BJ (cell line): ENCODE measurements around the gene MED23. TPM values are rescaled to one million over a fixed set of nuclear protein-coding genes. Genes with fewer than 3 reads are reported as not detected.

Experiments
- CTCF ChIA-PET: fragments of 350-600 bp; formaldehyde crosslinking; extraction: SDS; loops from one replicate; lab custom pipeline; 2021; ENCODE audit warnings: antibody characterized with exemption, inconsistent platforms; lab: Yijun Ruan, JAX
- POLR2A ChIA-PET: fragments of 300-600 bp; sonication (Branson Sonifier 250); formaldehyde crosslinking; extraction: SDS; loops from one replicate; lab custom pipeline; 2021; ENCODE audit warnings: antibody characterized with exemption; lab: Charles Lee
- DNase-seq: peaks from one replicate; pipeline ENCODE4 v3.0.0-alpha.2; 2011; ENCODE audit warnings: low read depth
- H3K27me3 ChIP-seq: 2 replicates; pipeline ENCODE4 v1.6.0; 2011; ENCODE audit warnings: low read length; ENCODE audit not compliant: control insufficient read depth, insufficient read depth
- H3K36me3 ChIP-seq: 2 replicates; pipeline ENCODE4 v1.5.1; 2011; ENCODE audit warnings: low read length; ENCODE audit not compliant: control insufficient read depth, insufficient read depth
- H3K4me3 ChIP-seq: 2 replicates; pipeline ENCODE4 v1.5.1; 2011; ENCODE audit warnings: low read depth, mild to moderate bottlenecking, control low read depth, low read length
- CTCF ChIP-seq: IDR thresholded peaks from 2 replicates; pipeline ENCODE4 v1.5.1; 2011; ENCODE audit warnings: low read depth, mild to moderate bottlenecking, control low read depth, inconsistent platforms, low read length, moderate library complexity; ENCODE audit not compliant: insufficient read depth
- polyA plus RNA-seq: library from polyadenylated mRNA; depleted of rRNA; stranded (reverse); fragments of >200 nt; gene quantifications from 2 replicates; pipeline ENCODE4 v1.2.3, GENCODE V29; 2011

Gene MED23
- polyA plus RNA-seq, 1 experiment: 16.5 TPM

- DNase-seq: no peak
- no peak for TF ChIP-seq CTCF
- H3K36me3 ChIP-seq: no peaks in the 10 kb centered on the region
- ChIA-PET POLR2A (no interaction called here), CTCF (no interaction called here)
- no peaks in the 10 kb centered on the region for H3K27me3 ChIP-seq
- H3K4me3 ChIP-seq: no peak overlapping the region
These were observed 14.5 kb upstream of the MED23 start for GRCh38 chr6:131642565-131642964.

- no peak for DNase-seq
- no peaks in the 10 kb centered on the region for H3K27me3 ChIP-seq
- H3K4me3 ChIP-seq: no peak overlapping the region
- ChIA-PET CTCF (no interaction called here), POLR2A (no interaction called here)
- TF ChIP-seq CTCF: no peak
- H3K36me3 ChIP-seq: no peaks in the 10 kb centered on the region
These were observed 13.5 kb upstream of the MED23 start for GRCh38 chr6:131641554-131641953.

GRCh38 chr6:131640576-131640975 lies 12.5 kb upstream of the MED23 start:
- DNase-seq: no peak
- CTCF ChIA-PET: interaction anchor here (0.7 to 2.9 kb wide), 3 partner anchors 9 to 12 kb away, joined by 3 to 39 read pairs (median 3); partner anchors contain the start of gene MED23
- TF ChIP-seq CTCF: no peak
- peaks cover 1% of the 10 kb centered on the region; the same call in 1 of the 2 replicates for H3K27me3 ChIP-seq
- no peaks in the 10 kb centered on the region for H3K36me3 ChIP-seq
- H3K4me3 ChIP-seq: no peak overlapping the region
- POLR2A ChIA-PET: no interaction called here

- POLR2A ChIA-PET: no interaction called here
- Histone ChIP-seq H3K4me3 (no peak overlapping the region), H3K27me3 (peaks cover 1% of the 10 kb centered on the region; the same call in 1 of the 2 replicates), H3K36me3 (no peaks in the 10 kb centered on the region)
- no peak for DNase-seq
- no peak for TF ChIP-seq CTCF
- CTCF ChIA-PET: interaction anchor here (0.7 to 2.9 kb wide), 3 partner anchors 9 to 12 kb away, joined by 3 to 39 read pairs (median 3); partner anchors contain the start of gene MED23
These were observed 12.1 kb upstream of the MED23 start for GRCh38 chr6:131640100-131640499.

GRCh38 chr6:131638013-131638412 lies 10.0 kb upstream of the MED23 start:
- H3K36me3 ChIP-seq: no peaks in the 10 kb centered on the region
- CTCF ChIA-PET: interaction anchor here (2.9 kb wide), 1 partner anchor 10 kb away, joined by 39 read pairs; the partner anchor contains the start of gene MED23
- TF ChIP-seq CTCF: no peak
- H3K27me3 ChIP-seq: peaks cover 1% of the 10 kb centered on the region; the same call in 1 of the 2 replicates
- POLR2A ChIA-PET: no interaction called here
- no peak for DNase-seq
- no peak overlapping the region for H3K4me3 ChIP-seq
